Panc1 (cell line): ENCODE measurements around the gene GFY. TPM values are rescaled to one million over a fixed set of nuclear protein-coding genes. Genes with fewer than 3 reads are reported as not detected.
"Not testable (repeated sequence)": the region's sequence is repeated elsewhere in the genome, so short reads cannot be mapped to it uniquely, and the experiment has no call there.

Source experiments
- ATAC-seq: fragments of 200-7000 bp; cut with Tn5 transposase; 2 replicates; pipeline ENCODE4 v1.9.1; 2020; ENCODE audit warnings: mild to moderate bottlenecking, moderate library complexity
- BruUV-seq: library from RNA; stranded (reverse); fragments of 400-500 nt; replicated peaks from 2 replicates; lab custom pipeline; 2021; lab: Mats Ljungman, UMichigan
- CTCF ChIA-PET: fragments of 300-600 bp; sonication (Branson Sonifier 250); formaldehyde crosslinking; loops from one replicate; lab custom pipeline; 2022; ENCODE audit warnings: antibody characterized with exemption; lab: Charles Lee
- POLR2A ChIA-PET: fragments of 300-600 bp; sonication (Branson Sonifier 250); formaldehyde crosslinking; loops from one replicate; lab custom pipeline; 2022; ENCODE audit warnings: antibody characterized with exemption; lab: Charles Lee
- DNase-seq: peaks from one replicate; pipeline ENCODE4 v3.0.0-alpha.2; 2010; ENCODE audit warnings: low read depth, low spot score
- H3K27ac ChIP-seq: 2 replicates; pipeline ENCODE4 v1.5.1; 2011; ENCODE audit warnings: mild to moderate bottlenecking, low read length, inconsistent platforms
- H3K27me3 ChIP-seq: fragments of 200-500 bp; sonication (Bioruptor generic); 2 replicates; pipeline ENCODE4 v1.6.0; 2014; ENCODE audit warnings: low read length, inconsistent platforms; ENCODE audit not compliant: control insufficient read depth, insufficient read depth
- H3K36me3 ChIP-seq: fragments of 200-500 bp; sonication (Bioruptor generic); 2 replicates; pipeline ENCODE4 v1.5.1; 2014; ENCODE audit warnings: inconsistent platforms, mild to moderate bottlenecking, low read length, moderate library complexity; ENCODE audit not compliant: control insufficient read depth, insufficient read depth
- H3K4me1 ChIP-seq: 2 replicates; pipeline ENCODE4 v1.5.1; 2011; ENCODE audit warnings: inconsistent platforms, mild to moderate bottlenecking, low read length, moderate library complexity; ENCODE audit not compliant: control insufficient read depth, insufficient read depth
- H3K4me3 ChIP-seq, 2 experiments: 2 replicates each; pipeline ENCODE4 v1.5.1; 2011 to 2012; ENCODE audit warnings: low read depth in 2 of 2, low read length in 2 of 2, mild to moderate bottlenecking in 2 of 2, inconsistent platforms in 1 of 2, moderate library complexity in 1 of 2
- H3K9me3 ChIP-seq: fragments of 200-500 bp; sonication (Bioruptor generic); 2 replicates; pipeline ENCODE4 v1.5.1; 2014; ENCODE audit warnings: low read depth, mild to moderate bottlenecking, inconsistent platforms, low read length, moderate library complexity; ENCODE audit not compliant: control insufficient read depth, insufficient read depth
- CTCF ChIP-seq: fragments of 450-650 bp; IDR thresholded peaks from 2 replicates; pipeline ENCODE4 v1.5.1; 2017; ENCODE audit warnings: mild to moderate bottlenecking
- POLR2AphosphoS5 ChIP-seq: IDR thresholded peaks from 2 replicates; pipeline ENCODE4 v1.6.1; 2012; ENCODE audit warnings: mild to moderate bottlenecking, low read depth, low read length, moderate library complexity
- REST ChIP-seq, 2 experiments: IDR thresholded peaks; 2 replicates each; pipeline ENCODE4 v1.6.1; 2011 to 2012; ENCODE audit warnings: low read depth in 2 of 2, control low read depth in 1 of 2, low read length in 1 of 2, mild to moderate bottlenecking in 1 of 2, moderate library complexity in 1 of 2; ENCODE audit not compliant: insufficient read depth in 1 of 2
- SIN3A ChIP-seq: IDR thresholded peaks from 2 replicates; pipeline ENCODE4 v1.6.1; 2012; ENCODE audit warnings: low read depth, mild to moderate bottlenecking, low read length, moderate library complexity, borderline replicate concordance; ENCODE audit not compliant: insufficient read depth
- TCF7L2 ChIP-seq: IDR thresholded peaks from 2 replicates; pipeline ENCODE4 v1.6.1; 2011; ENCODE audit warnings: mild to moderate bottlenecking, low read depth, low read length, inconsistent platforms
- in situ Hi-C: cut with HindIII; loops from 2 replicates; pipeline ENCODE4 v1.10.0; 2016; ENCODE audit warnings: low sequenced_read_pairs, low pct_unique_long_range_greater_than_20kb
- intact Hi-C: fragments of 100-400 bp; cut with micrococcal nuclease; formaldehyde crosslinking; loops from one replicate; pipeline ENCODE4 v1.10.0; 2022; ENCODE audit not compliant: unreplicated experiment
- total RNA-seq: library from RNA; stranded (reverse); gene quantifications from one replicate; pipeline ENCODE4 v1.2.1, GENCODE V29; 2021; ENCODE audit not compliant: unreplicated experiment

GFY gene
- total RNA-seq, 1 experiment from 2014 or later: not detected

- peaks cover 9% of the 10 kb centered on the region; the same call in 1 of the 2 replicates for H3K27me3 ChIP-seq
- BruUV-seq: no TSS peak
- no peaks in the 10 kb centered on the region for H3K9me3 ChIP-seq
- intact Hi-C loops: loop anchor here (5.0 kb wide), 1 partner anchor 51 kb away; no protein-coding TSS in a partner anchor
- H3K4me1 ChIP-seq: no peaks in the 10 kb centered on the region; the same call in 1 of the 2 replicates
- DNase-seq: no peak
- POLR2A ChIA-PET: no interaction called here
- TF ChIP-seq REST (IDR thresholded peaks at IDR 0.05; ENCODE audit: insufficient read depth in 1 of 2, low read depth in 2 of 2, low read length in 1 of 2) (no peak), TCF7L2 (no peak), CTCF (no peak), POLR2AphosphoS5 (no peak), SIN3A (no peak)
- H3K4me3 ChIP-seq: peak overlapping the region; percentile 61 to 63
- peak; percentile 83 for ATAC-seq
- no peaks in the 10 kb centered on the region for H3K36me3 ChIP-seq
- H3K27ac ChIP-seq: no peak overlapping the region
- CTCF ChIA-PET: interaction anchor here (0.6 kb wide), 3 partner anchors 22 to 200 kb away, joined by 3 to 4 read pairs (median 4); no protein-coding TSS in a partner anchor
- in situ Hi-C loops: no loop called here
These were observed 17.7 kb downstream of the GFY start for GRCh38 chr19:49442771-49443365.

GRCh38 chr19:49443366-49444099, 18.3 kb downstream of the GFY start:
- CTCF ChIA-PET: interaction anchor here (0.6 to 0.7 kb wide), 5 partner anchors 23 to 435 kb away, joined by 3 to 10 read pairs (median 4); no protein-coding TSS in a partner anchor
- Histone ChIP-seq H3K9me3 (no peaks in the 10 kb centered on the region), H3K4me1 (no peaks in the 10 kb centered on the region; the same call in 1 of the 2 replicates), H3K36me3 (no peaks in the 10 kb centered on the region), H3K27me3 (peaks cover 9% of the 10 kb centered on the region; the same call in 1 of the 2 replicates), H3K4me3 (peak overlapping the region; percentile 61 to 63), H3K27ac (no peak overlapping the region)
- DNase-seq (no peak), ATAC-seq (peak; percentile 89)
- POLR2A ChIA-PET: no interaction called here
- TF ChIP-seq TCF7L2 (no peak), CTCF (peak; percentile 94)
- in situ Hi-C loops: no loop called here
- no TSS peak for BruUV-seq
- intact Hi-C loops: loop anchor here (5.0 kb wide), 1 partner anchor 51 kb away; no protein-coding TSS in a partner anchor

GRCh38 chr19:49444100-49444700, 19.0 kb downstream of the GFY start:
- ATAC-seq, H3K9me3 ChIP-seq, H3K27me3 ChIP-seq, H3K27ac ChIP-seq, H3K4me3 ChIP-seq, H3K36me3 ChIP-seq, BruUV-seq, in situ Hi-C loops, H3K4me1 ChIP-seq, POLR2A ChIA-PET, DNase-seq: not testable (repeated sequence)
- CTCF ChIA-PET: interaction anchor here (0.6 to 0.7 kb wide), 3 partner anchors 69 to 435 kb away, joined by 3 to 10 read pairs (median 8); no protein-coding TSS in a partner anchor
- intact Hi-C loops: loop anchor here (5.0 kb wide), 1 partner anchor 52 kb away; no protein-coding TSS in a partner anchor
